Measurements from ENCODE around the gene FAM168A.

GRCh38 chr11:73645972-73646631 lies 48.2 kb upstream of the FAM168A start, which contains the start of gene PLEKHB1:
- TF ChIP-seq CTCF (IDR thresholded peaks at IDR 0.05) (no peak), POLR2A (IDR thresholded peaks at IDR 0.05) (no peak)
